H1 (cell line): Measurements from ENCODE around the gene LPP. TPM values are rescaled to one million over a fixed set of nuclear protein-coding genes. Genes with fewer than 3 reads are reported as not detected.

Experiments
- CTCF ChIA-PET: fragments of 300-600 bp; sonication (Branson Sonifier 250); formaldehyde crosslinking; loops from one replicate; lab custom pipeline; 2021; ENCODE audit not compliant: partially characterized antibody; lab: Charles Lee
- POLR2A ChIA-PET: fragments of 300-600 bp; sonication (Branson Sonifier 250); formaldehyde crosslinking; loops from one replicate; lab custom pipeline; 2021; ENCODE audit warnings: inconsistent platforms; ENCODE audit not compliant: partially characterized antibody; lab: Charles Lee
- DNase-seq, 2 experiments: peaks; one replicate each; pipeline versions ENCODE4 v3.0.0 to v3.0.0-alpha.2; 2010 to 2022; ENCODE audit warnings: low spot score in 2 of 2, low read depth in 1 of 2, mixed read lengths in 1 of 2
- FAIRE-seq: peaks from 2 replicates; lab custom pipeline; 2011; peaks lifted over from hg19 to GRCh38; lab: Jason Lieb, UNC
- H2AFZ ChIP-seq: 2 replicates; pipeline ENCODE4 v1.8.1; 2012; ENCODE audit warnings: low read length, inconsistent platforms
- H2AK5ac ChIP-seq: 2 replicates; pipeline ENCODE4 v1.6.1; 2013; ENCODE audit warnings: low read depth, low read length
- H2BK120ac ChIP-seq: replicated peaks from 2 replicates; pipeline ENCODE3; 2013; ENCODE audit warnings: low read depth, low read length, inconsistent platforms
- H2BK12ac ChIP-seq: 2 replicates; pipeline ENCODE4 v1.6.1; 2013; ENCODE audit warnings: low read depth, low read length
- H2BK15ac ChIP-seq: 2 replicates; pipeline ENCODE4 v1.6.1; 2013; ENCODE audit warnings: low read length
- H2BK20ac ChIP-seq: 2 replicates; pipeline ENCODE4 v1.6.1; 2013; ENCODE audit warnings: low read length
- H2BK5ac ChIP-seq: 2 replicates; pipeline ENCODE4 v1.6.1; 2013; ENCODE audit warnings: low read depth, low read length
- H3K14ac ChIP-seq: 2 replicates; pipeline ENCODE4 v1.6.1; 2013; ENCODE audit warnings: inconsistent platforms; ENCODE audit not compliant: insufficient read length
- H3K18ac ChIP-seq: 2 replicates; pipeline ENCODE4 v1.6.1; 2013; ENCODE audit warnings: low read length; ENCODE audit errors: extremely low read depth
- H3K23ac ChIP-seq: 2 replicates; pipeline ENCODE4 v1.6.1; 2013; ENCODE audit warnings: inconsistent platforms; ENCODE audit not compliant: insufficient read length
- H3K23me2 ChIP-seq: 2 replicates; pipeline ENCODE4 v1.6.1; 2013; ENCODE audit warnings: low read depth, low read length
- H3K27ac ChIP-seq: 2 replicates; pipeline ENCODE4 v1.6.1; 2011; ENCODE audit warnings: low read depth, low read length, inconsistent platforms
- H3K27me3 ChIP-seq, 4 experiments: replicated peaks in 1 of 4; 1 replicate in 1 of 4; 2 replicates in 3 of 4; pipeline versions ENCODE4 v1.6.1 to v1.8.1; 2011 to 2013; ENCODE audit warnings: low read length in 3 of 4, mild to moderate bottlenecking in 3 of 4, inconsistent platforms in 2 of 4, mixed read lengths in 2 of 4, moderate library complexity in 1 of 4; ENCODE audit not compliant: control insufficient read depth in 3 of 4, insufficient read depth in 3 of 4; ENCODE audit errors: extremely low read depth in 1 of 4
- H3K36me3 ChIP-seq, 4 experiments: 2 replicates each; pipeline versions ENCODE4 v1.6.1 to v1.8.1; 2011 to 2013; ENCODE audit warnings: mild to moderate bottlenecking in 4 of 4, low read length in 3 of 4, moderate library complexity in 2 of 4, control low read depth in 1 of 4, inconsistent platforms in 1 of 4; ENCODE audit not compliant: insufficient read depth in 4 of 4, control insufficient read depth in 2 of 4
- H3K4ac ChIP-seq: replicated peaks from 2 replicates; pipeline ENCODE3; 2013; ENCODE audit warnings: low read length, low read depth, mixed read lengths, inconsistent platforms; ENCODE audit not compliant: insufficient read length
- H3K4me1 ChIP-seq, 4 experiments: replicated peaks in 1 of 4; 1 replicate in 1 of 4; 2 replicates in 3 of 4; pipeline versions ENCODE4 v1.6.1 to v1.8.1; 2011 to 2013; ENCODE audit warnings: low read length in 3 of 4, inconsistent platforms in 2 of 4, mixed read lengths in 1 of 4; ENCODE audit not compliant: insufficient read depth in 4 of 4, control insufficient read depth in 3 of 4
- H3K4me2 ChIP-seq, 2 experiments: 2 replicates each; pipeline versions ENCODE4 v1.6.1 to v1.8.1; 2011 to 2013; ENCODE audit warnings: low read depth in 2 of 2, low read length in 2 of 2, control low read depth in 1 of 2, inconsistent platforms in 1 of 2, mild to moderate bottlenecking in 1 of 2; ENCODE audit not compliant: insufficient read depth in 1 of 2
- H3K4me3 ChIP-seq, 4 experiments: fragments of 200-600, 300-600 bp in 1 of 4; sonication (generic), shearing (Covaris generic), sonication (Bioruptor Twin) in 1 of 4; 2 replicates each; pipeline versions ENCODE4 v1.5.1 to v1.8.1; 2011 to 2016; ENCODE audit warnings: low read length in 4 of 4, low read depth in 3 of 4, control low read depth in 2 of 4, inconsistent platforms in 2 of 4, mild to moderate bottlenecking in 2 of 4, mixed read lengths in 1 of 4, moderate library complexity in 1 of 4; ENCODE audit not compliant: insufficient read depth in 2 of 4; ENCODE audit errors: extremely low read depth in 1 of 4
- H3K56ac ChIP-seq: replicated peaks from 2 replicates; pipeline ENCODE3; 2013; ENCODE audit warnings: low read depth, mild to moderate bottlenecking, mixed read lengths, low read length, inconsistent platforms; ENCODE audit not compliant: insufficient read length
- H3K79me1 ChIP-seq: 2 replicates; pipeline ENCODE4 v1.6.1; 2013; ENCODE audit warnings: low read depth, low read length, control low read depth
- H3K79me2 ChIP-seq, 2 experiments: 2 replicates each; pipeline versions ENCODE4 v1.6.1 to v1.8.1; 2012 to 2013; ENCODE audit warnings: low read length in 2 of 2, mild to moderate bottlenecking in 2 of 2, inconsistent platforms in 1 of 2; ENCODE audit not compliant: insufficient read depth in 2 of 2, control insufficient read depth in 1 of 2
- H3K9ac ChIP-seq, 4 experiments: replicated peaks in 1 of 4; 1 replicate in 1 of 4; 2 replicates in 3 of 4; pipeline versions ENCODE4 v1.6.1 to v1.8.1; 2011 to 2013; ENCODE audit warnings: low read depth in 3 of 4, low read length in 3 of 4, control low read depth in 2 of 4, mild to moderate bottlenecking in 2 of 4, moderate library complexity in 2 of 4, inconsistent platforms in 1 of 4; ENCODE audit errors: extremely low read depth in 1 of 4
- H3K9me3 ChIP-seq, 2 experiments: 2 replicates each; pipeline versions ENCODE4 v1.6.1 to v1.8.1; 2012 to 2013; ENCODE audit warnings: mild to moderate bottlenecking in 2 of 2, moderate library complexity in 2 of 2, control low read depth in 1 of 2, inconsistent platforms in 1 of 2, low read depth in 1 of 2, low read length in 1 of 2, mixed read lengths in 1 of 2; ENCODE audit not compliant: insufficient read depth in 2 of 2
- H4K20me1 ChIP-seq, 2 experiments: replicated peaks in 1 of 2; 2 replicates each; pipeline versions ENCODE3 to v1.8.1; 2011 to 2013; ENCODE audit warnings: inconsistent platforms in 2 of 2, low read length in 2 of 2, mild to moderate bottlenecking in 1 of 2; ENCODE audit not compliant: insufficient read depth in 2 of 2, control insufficient read depth in 1 of 2
- H4K5ac ChIP-seq: 2 replicates; pipeline ENCODE4 v1.6.1; 2013; ENCODE audit warnings: low read length, low read depth, mixed read lengths, inconsistent platforms; ENCODE audit not compliant: insufficient read length
- H4K8ac ChIP-seq: 2 replicates; pipeline ENCODE4 v1.8.0; 2013; ENCODE audit warnings: mild to moderate bottlenecking, moderate library complexity, low read length, inconsistent platforms; ENCODE audit not compliant: insufficient read depth; ENCODE audit errors: extremely low read depth
- H4K91ac ChIP-seq: replicated peaks from 2 replicates; pipeline ENCODE3; 2013; ENCODE audit warnings: low read length, mixed read lengths, inconsistent platforms; ENCODE audit not compliant: insufficient read length
- BACH1 ChIP-seq: IDR thresholded peaks from 2 replicates; pipeline ENCODE4 v1.6.1; 2012; ENCODE audit warnings: low read length, improper control_type of control experiment
- BCL11A ChIP-seq, 2 experiments: IDR thresholded peaks; one replicate each; pipeline ENCODE4 v1.6.1; 2011; ENCODE audit warnings: low read depth in 2 of 2, low read length in 2 of 2, mild to moderate bottlenecking in 2 of 2
- CBX5 ChIP-seq: fragments of 300-800, 300-1000 bp; sonication (generic); IDR thresholded peaks from 2 replicates; pipeline ENCODE4 v1.7.1; 2016; ENCODE audit warnings: antibody characterized with exemption, low read length, low read depth
- CBX8 ChIP-seq: fragments of 300-800, 300-1000 bp; sonication (generic); IDR thresholded peaks from 2 replicates; pipeline ENCODE4 v1.7.1; 2016; ENCODE audit warnings: low read depth, low read length, borderline replicate concordance
- CEBPB ChIP-seq: IDR thresholded peaks from 2 replicates; pipeline ENCODE4 v1.6.1; 2012; ENCODE audit warnings: low read depth, low read length
- JUN ChIP-seq: IDR thresholded peaks from 2 replicates; pipeline ENCODE4 v1.6.1; 2011; ENCODE audit warnings: low read depth, mild to moderate bottlenecking, improper control_type of control experiment, low read length
- KDM4A ChIP-seq: IDR thresholded peaks from one replicate; pipeline ENCODE4 v1.7.1; 2012; ENCODE audit warnings: low read depth, mild to moderate bottlenecking, moderate library complexity, low read length, inconsistent platforms; ENCODE audit not compliant: severe bottlenecking
- RFX5 ChIP-seq: IDR thresholded peaks from 2 replicates; pipeline ENCODE4 v1.6.1; 2011; ENCODE audit warnings: low read depth, low read length, improper control_type of control experiment, borderline replicate concordance
- RXRA ChIP-seq: IDR thresholded peaks from 2 replicates; pipeline ENCODE4 v1.6.1; 2011; ENCODE audit warnings: low read depth, mild to moderate bottlenecking, low read length, moderate library complexity; ENCODE audit not compliant: insufficient read depth
- SIRT6 ChIP-seq: IDR thresholded peaks from one replicate; pipeline ENCODE4 v1.7.1; 2012; ENCODE audit warnings: low read length, inconsistent platforms
- SUZ12 ChIP-seq: fragments of 200-600 bp; sonication (generic); IDR thresholded peaks from 2 replicates; pipeline ENCODE4 v1.6.1; 2012; ENCODE audit warnings: mild to moderate bottlenecking, inconsistent platforms, low read length, moderate library complexity, mixed read lengths
- TAF1 ChIP-seq: IDR thresholded peaks from 2 replicates; pipeline ENCODE4 v1.6.1; 2011; ENCODE audit warnings: mild to moderate bottlenecking, low read depth, low read length
- TAF7 ChIP-seq: optimal IDR thresholded peaks from 2 replicates; pipeline ENCODE3; 2011; ENCODE audit warnings: low read depth, mild to moderate bottlenecking, inconsistent platforms, low read length, moderate library complexity, borderline replicate concordance
- TBP ChIP-seq: IDR thresholded peaks from 2 replicates; pipeline ENCODE4 v1.6.1; 2011; ENCODE audit warnings: low read depth, low read length, improper control_type of control experiment
- TCF12 ChIP-seq: IDR thresholded peaks from 2 replicates; pipeline ENCODE4 v1.6.1; 2011; ENCODE audit warnings: low read depth, mild to moderate bottlenecking, low read length
- WGBS, 2 experiments: shearing (Covaris generic) in 1 of 2; methylation state at CpG; one replicate each; pipeline versions ENCODE4 v1.1.6 to v1.1.7; 2013 to 2015; ENCODE audit warnings: low lambda C conversion rate in 2 of 2, mixed read lengths in 2 of 2, inconsistent platforms in 1 of 2, low coverage in 1 of 2, missing lambda C conversion rate in 1 of 2; ENCODE audit not compliant: insufficient replicate concordance in 2 of 2, insufficient coverage in 1 of 2, insufficient read length in 1 of 2; ENCODE audit errors: extremely low coverage in 1 of 2, missing lambda C conversion rate in 1 of 2; 5-methylcytosine and 5-hydroxymethylcytosine counted together
- polyA plus RNA-seq, 7 experiments: library from polyadenylated mRNA; depleted of rRNA in 3 of 7; stranded (reverse) in 5 of 7; unstranded in 2 of 7; fragments of >200 nt in 5 of 7; fragments of 200-250 nt in 2 of 7; gene quantifications; 1 replicate in 5 of 7; 2 replicates in 1 of 7; 4 replicates in 1 of 7; pipeline versions ENCODE4 v1.2.1 to v1.2.3, GENCODE V29; 2011 to 2013; ENCODE audit warnings: missing spikeins in 2 of 7, mixed read lengths in 2 of 7
- total RNA-seq: library from RNA; stranded (reverse); fragmentation: NEBNext Ultra II Directional; extraction: Animal tissue kit (Norgen Biotek cat#: 25700); gene quantifications from 2 replicates; pipeline ENCODE4 v1.2.1, GENCODE V29; 2021

The LPP gene
- total and polyA plus RNA-seq, 2 of the 8 experiments (the other 6 are each of a cell fraction or from before 2014, with no cell fraction given) = 10.0 to 53.3 TPM

- no peak overlapping the region for H2AFZ ChIP-seq
- no peak overlapping the region for H2AK5ac ChIP-seq
- no peaks in the 10 kb centered on the region for H3K79me1 ChIP-seq
- H3K23ac ChIP-seq = no peak overlapping the region
- no peak overlapping the region for H3K18ac ChIP-seq
- no peaks in the 10 kb centered on the region for H4K20me1 ChIP-seq
- POLR2A ChIA-PET = no interaction called here
- no peaks in the 10 kb centered on the region for H3K27me3 ChIP-seq
- no peaks in the 10 kb centered on the region for H3K36me3 ChIP-seq
- peaks cover 0 to 10% of the 10 kb centered on the region in 2 experiments; a peak in 1 of 4 replicates for H3K79me2 ChIP-seq
- CTCF ChIA-PET = interaction anchor here (1.4 kb wide), 1 partner anchor 66 kb away, joined by 3 read pairs; no protein-coding TSS in a partner anchor
- H3K4ac ChIP-seq = no peak overlapping the region
- no peak overlapping the region for H4K8ac ChIP-seq
- H3K9ac ChIP-seq = no peak overlapping the region
- no peak overlapping the region for H3K14ac ChIP-seq
- no peak overlapping the region for H2BK20ac ChIP-seq
- FAIRE-seq (no peak), DNase-seq (no peak)
- H3K27ac ChIP-seq = no peak overlapping the region
- H3K4me2 ChIP-seq = no peak overlapping the region
- no peak overlapping the region for H2BK5ac ChIP-seq
- no peak overlapping the region for H3K56ac ChIP-seq
- H3K23me2 ChIP-seq = no peaks in the 10 kb centered on the region
- H3K9me3 ChIP-seq = no peaks in the 10 kb centered on the region
- H4K91ac ChIP-seq = no peak overlapping the region
- peaks cover 0 to 15% (median 8%) of the 10 kb centered on the region in 4 experiments; a peak in 5 of 7 replicates for H3K4me1 ChIP-seq
- no peak overlapping the region for H2BK120ac ChIP-seq
- no peak overlapping the region for H2BK15ac ChIP-seq
- H2BK12ac ChIP-seq = no peak overlapping the region; the same call in 1 of the 2 replicates
- WGBS, 2 experiments = 88% methylated on average over 4 of the region's 4 CpGs; no CpG with 5 or more reads in 1 of the 2 experiments
- H3K4me3 ChIP-seq = no peak overlapping the region
- H4K5ac ChIP-seq = no peak overlapping the region
- TF ChIP-seq SIRT6 (no peak), JUN (no peak), TCF12 (no peak), RFX5 (no peak), TBP (no peak), BACH1 (no peak), TAF7 (no peak), RXRA (no peak), KDM4A (no peak), SUZ12 (no peak), TAF1 (no peak), CBX5 (no peak), BCL11A (IDR thresholded peaks at IDR 0.05; ENCODE audit: low read depth in 2 of 2, low read length in 2 of 2) (no peak), CBX8 (no peak), CEBPB (no peak)
Observed at GRCh38 chr3:188274249-188274915, 120.4 kb downstream of the LPP start.
